PC-3 (cell line): ENCODE data around the gene PDE6G.

Experiments used
- EZH2 ChIP-seq: fragments of 300-600 bp; sonication (generic); IDR thresholded peaks from one replicate; pipeline ENCODE4 v1.6.1; 2017; ENCODE audit warnings: antibody characterized with exemption, mild to moderate bottlenecking, low read length; ENCODE audit not compliant: unreplicated experiment
- EZH2phosphoT487 ChIP-seq: fragments of 300-600 bp; sonication (generic); IDR thresholded peaks from 2 replicates; pipeline ENCODE4 v1.6.1; 2018; ENCODE audit warnings: mild to moderate bottlenecking, antibody characterized with exemption, low read length, borderline replicate concordance
- TF ChIP-seq, protein P1 (sequence below): fragments of 300-600 bp; sonication (generic); conservative IDR thresholded peaks from 2 replicates; pipeline ENCODE4 v1.5.1; 2017; ENCODE audit warnings: antibody characterized with exemption, low read depth, mild to moderate bottlenecking, low read length

DNA sequence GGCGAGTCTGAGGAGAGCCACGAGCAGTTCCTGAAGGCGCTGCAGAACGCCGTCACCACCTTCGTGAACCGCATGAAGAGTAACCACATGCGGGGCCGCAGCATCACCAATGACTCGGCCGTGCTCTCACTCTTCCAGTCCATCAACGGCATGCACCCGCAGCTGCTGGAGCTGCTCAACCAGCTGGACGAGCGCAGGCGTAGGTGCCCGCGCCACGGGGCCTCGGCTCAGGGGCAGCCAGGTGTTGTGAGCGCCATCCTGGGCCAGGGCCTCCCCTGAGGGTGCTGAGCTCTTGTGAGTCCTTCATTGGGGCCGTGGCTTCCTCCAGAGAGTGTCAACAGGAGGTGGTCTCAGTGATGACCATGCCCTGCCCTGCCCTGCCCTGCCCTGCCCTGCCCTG is 39.5 kb upstream of the PDE6G start:
- TF ChIP-seq, protein P1, sequence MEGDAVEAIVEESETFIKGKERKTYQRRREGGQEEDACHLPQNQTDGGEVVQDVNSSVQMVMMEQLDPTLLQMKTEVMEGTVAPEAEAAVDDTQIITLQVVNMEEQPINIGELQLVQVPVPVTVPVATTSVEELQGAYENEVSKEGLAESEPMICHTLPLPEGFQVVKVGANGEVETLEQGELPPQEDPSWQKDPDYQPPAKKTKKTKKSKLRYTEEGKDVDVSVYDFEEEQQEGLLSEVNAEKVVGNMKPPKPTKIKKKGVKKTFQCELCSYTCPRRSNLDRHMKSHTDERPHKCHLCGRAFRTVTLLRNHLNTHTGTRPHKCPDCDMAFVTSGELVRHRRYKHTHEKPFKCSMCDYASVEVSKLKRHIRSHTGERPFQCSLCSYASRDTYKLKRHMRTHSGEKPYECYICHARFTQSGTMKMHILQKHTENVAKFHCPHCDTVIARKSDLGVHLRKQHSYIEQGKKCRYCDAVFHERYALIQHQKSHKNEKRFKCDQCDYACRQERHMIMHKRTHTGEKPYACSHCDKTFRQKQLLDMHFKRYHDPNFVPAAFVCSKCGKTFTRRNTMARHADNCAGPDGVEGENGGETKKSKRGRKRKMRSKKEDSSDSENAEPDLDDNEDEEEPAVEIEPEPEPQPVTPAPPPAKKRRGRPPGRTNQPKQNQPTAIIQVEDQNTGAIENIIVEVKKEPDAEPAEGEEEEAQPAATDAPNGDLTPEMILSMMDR = no peak
- no peak for TF ChIP-seq EZH2
- TF ChIP-seq EZH2phosphoT487 = no peak
